ENCODE measurements around the gene ALG14.

Gene ALG14

GRCh38 chr1:94994805-94995204 lies 77.9 kb downstream of the ALG14 start:
- TF ChIP-seq CTCF (IDR thresholded peaks at IDR 0.05; ENCODE audit: low read length, missing control alignments): no peak
- no peak for DNase-seq (ENCODE audit: low read depth)
- H3K4me3 ChIP-seq (replicated peaks; ENCODE audit: low read depth, low read length): no peak overlapping the region

GRCh38 chr1:94993931-94994645 lies 78.7 kb downstream of the ALG14 start:
- no peak overlapping the region for H3K4me3 ChIP-seq (replicated peaks; ENCODE audit: low read depth, low read length)
- DNase-seq (ENCODE audit: low read depth): no peak
- TF ChIP-seq CTCF (IDR thresholded peaks at IDR 0.05; ENCODE audit: low read length, missing control alignments): no peak

- H3K4me3 ChIP-seq (replicated peaks; ENCODE audit: low read depth, low read length): no peak overlapping the region
- no peak for DNase-seq (ENCODE audit: low read depth)
- TF ChIP-seq CTCF (IDR thresholded peaks at IDR 0.05; ENCODE audit: low read length, missing control alignments): no peak
Observed at GRCh38 chr1:94992863-94993563, 79.7 kb downstream of the ALG14 start.

- no peak for TF ChIP-seq CTCF (IDR thresholded peaks at IDR 0.05; ENCODE audit: low read length, missing control alignments)
- no peak overlapping the region for H3K4me3 ChIP-seq (replicated peaks; ENCODE audit: low read depth, low read length)
- no peak for DNase-seq (ENCODE audit: low read depth)
Observed at GRCh38 chr1:94992161-94992560, 80.6 kb downstream of the ALG14 start.

- DNase-seq (ENCODE audit: low read depth): peak; percentile 89
- no peak overlapping the region for H3K4me3 ChIP-seq (replicated peaks; ENCODE audit: low read depth, low read length)
- no peak for TF ChIP-seq CTCF (IDR thresholded peaks at IDR 0.05; ENCODE audit: low read length, missing control alignments)
Observed at GRCh38 chr1:94989911-94990473, 82.8 kb downstream of the ALG14 start.

- TF ChIP-seq CTCF (IDR thresholded peaks at IDR 0.05; ENCODE audit: low read length, missing control alignments): no peak
- H3K4me3 ChIP-seq (replicated peaks; ENCODE audit: low read depth, low read length): no peak overlapping the region
- no peak for DNase-seq (ENCODE audit: low read depth)
Observed at GRCh38 chr1:94989398-94989797, 83.4 kb downstream of the ALG14 start.

All from fibroblast of pulmonary artery (primary cell).